Gastroesophageal sphincter (tissue), 4 donors: ENCODE measurements around the gene TEX11. TPM values are rescaled to one million over a fixed set of nuclear protein-coding genes. Genes with fewer than 3 reads are reported as not detected.
"Not testable (repeated sequence)": the region's sequence is repeated elsewhere in the genome, so short reads cannot be mapped to it uniquely, and the experiment has no call there.

Source experiments
- ATAC-seq: fragments of 150-250 bp; one replicate; pipeline ENCODE4 v1.9.1; 2016; ENCODE audit warnings: mild to moderate bottlenecking, moderate library complexity
- H3K27ac ChIP-seq, 4 donors: fragments of 200-600 bp; sonication (generic) in 3 of 4; 1 replicate in 3 of 4; 2 replicates in 1 of 4; pipeline ENCODE4 v1.5.1; 2016 to 2019
- H3K27me3 ChIP-seq: fragments of 200-600 bp; sonication (generic); one replicate; pipeline ENCODE4 v1.5.1; 2019
- H3K36me3 ChIP-seq, 2 donors: fragments of 200-600 bp; sonication (generic); one replicate each; pipeline ENCODE4 v1.5.1; 2019; ENCODE audit warnings: control low read depth in 1 of 2
- H3K4me1 ChIP-seq, 3 donors: fragments of 200-600 bp; sonication (generic); 1 replicate in 2 of 3; 2 replicates in 1 of 3; pipeline ENCODE4 v1.5.1; 2016 to 2019; ENCODE audit warnings: control low read depth in 2 of 3
- H3K4me3 ChIP-seq, 2 donors: fragments of 200-600 bp; sonication (generic); one replicate each; pipeline ENCODE4 v1.5.1; 2019; ENCODE audit warnings: mild to moderate bottlenecking in 1 of 2, moderate library complexity in 1 of 2
- H3K9me3 ChIP-seq, 3 donors: fragments of 200-600 bp; sonication (generic); one replicate each; pipeline ENCODE4 v1.5.1; 2017 to 2019; ENCODE audit warnings: control low read depth in 2 of 3
- CTCF ChIP-seq, 4 experiments: fragments of 200-600 bp in 2 of 4; fragments of 450-650 bp in 2 of 4; sonication (generic) in 1 of 4; IDR thresholded peaks; one replicate each; pipeline ENCODE4 v1.5.1; 2017 to 2019; ENCODE audit warnings: antibody characterized with exemption in 4 of 4, mild to moderate bottlenecking in 2 of 4, moderate library complexity in 2 of 4
- EP300 ChIP-seq: sonication (generic); formaldehyde crosslinking; IDR thresholded peaks from one replicate; pipeline ENCODE4 v1.6.1; 2017; ENCODE audit warnings: antibody characterized with exemption, mild to moderate bottlenecking
- POLR2A ChIP-seq, 2 donors: fragments of 450-650 bp; IDR thresholded peaks; one replicate each; pipeline ENCODE4 v1.6.1; 2017; ENCODE audit warnings: antibody characterized with exemption in 2 of 2, mild to moderate bottlenecking in 2 of 2, moderate library complexity in 1 of 2
- POLR2AphosphoS5 ChIP-seq: sonication (generic); formaldehyde crosslinking; IDR thresholded peaks from one replicate; pipeline ENCODE4 v1.6.1; 2017; ENCODE audit warnings: antibody characterized with exemption
- WGBS, 2 donors: methylation state at CpG; one replicate each; pipeline ENCODE4 v1.1.5; 2018; ENCODE audit warnings: low coverage in 1 of 2; 5-methylcytosine and 5-hydroxymethylcytosine counted together
- total RNA-seq, 4 donors: library from RNA; depleted of rRNA; stranded (reverse); fragments of >200 nt; gene quantifications; one replicate each; pipeline ENCODE4 v1.1.0, GENCODE V29; 2016

Gene TEX11
- total RNA-seq, 4 donors from 2014 or later: not detected

- Histone ChIP-seq H3K4me1 (no peaks in the 10 kb centered on the region), H3K4me3 (no peak overlapping the region), H3K9me3 (no peaks in the 10 kb centered on the region), H3K27ac (no peak overlapping the region), H3K27me3 (no peaks in the 10 kb centered on the region), H3K36me3 (no peaks in the 10 kb centered on the region)
- WGBS, 2 donors: 51 to 84% methylated on average over 3 of the region's 3 CpGs
- TF ChIP-seq CTCF (IDR thresholded peaks at IDR 0.05) (no peak), POLR2AphosphoS5 (no peak), POLR2A (IDR thresholded peaks at IDR 0.05) (no peak), EP300 (no peak)
- ATAC-seq: no peak
Observed at GRCh38 chrX:70527610-70528345, 380.7 kb downstream of the TEX11 start.

GRCh38 chrX:70527053-70527452, 381.5 kb downstream of the TEX11 start:
- ATAC-seq: no peak
- Histone ChIP-seq H3K4me1 (no peaks in the 10 kb centered on the region), H3K36me3 (no peaks in the 10 kb centered on the region), H3K27me3 (no peaks in the 10 kb centered on the region), H3K27ac (no peak overlapping the region), H3K9me3 (no peaks in the 10 kb centered on the region), H3K4me3 (no peak overlapping the region)
- no peak for TF ChIP-seq POLR2AphosphoS5
- no peak for TF ChIP-seq EP300
- TF ChIP-seq POLR2A (IDR thresholded peaks at IDR 0.05): no peak
- TF ChIP-seq CTCF (IDR thresholded peaks at IDR 0.05): no peak

- H3K4me1 ChIP-seq: no peaks in the 10 kb centered on the region
- TF ChIP-seq CTCF (IDR thresholded peaks at IDR 0.05) (no peak), POLR2A (IDR thresholded peaks at IDR 0.05) (no peak), EP300 (no peak), POLR2AphosphoS5 (no peak)
- no peaks in the 10 kb centered on the region for H3K36me3 ChIP-seq
- H3K27me3 ChIP-seq: no peaks in the 10 kb centered on the region
- no peak overlapping the region for H3K4me3 ChIP-seq
- peaks cover 0 to 4% (median 0%) of the 10 kb centered on the region in 3 donors for H3K9me3 ChIP-seq
- ATAC-seq: no peak
- H3K27ac ChIP-seq: no peak overlapping the region
- WGBS, 2 donors: 43 to 52% methylated on average over 1 to 2 of the region's 8 CpGs
Observed at GRCh38 chrX:70525733-70526132, 382.8 kb downstream of the TEX11 start.

- not testable (repeated sequence) for H3K4me3 ChIP-seq, H3K27ac ChIP-seq, H3K27me3 ChIP-seq, ATAC-seq, H3K9me3 ChIP-seq, H3K4me1 ChIP-seq, H3K36me3 ChIP-seq
- WGBS, 2 donors: no CpG with 5 or more reads among the region's 1 CpG
Observed at GRCh38 chrX:70515692-70516091, 392.8 kb downstream of the TEX11 start.

- not testable (repeated sequence) for H3K36me3 ChIP-seq, H3K4me3 ChIP-seq, ATAC-seq, H3K4me1 ChIP-seq, H3K27me3 ChIP-seq, H3K27ac ChIP-seq, H3K9me3 ChIP-seq
- WGBS, 2 donors: 92 to 100% methylated on average over 2 to 3 of the region's 4 CpGs
Observed at GRCh38 chrX:70515270-70515669, 393.2 kb downstream of the TEX11 start.

GRCh38 chrX:70509078-70509477, 399.4 kb downstream of the TEX11 start:
- Histone ChIP-seq H3K4me3 (no peak overlapping the region), H3K4me1 (no peaks in the 10 kb centered on the region), H3K36me3 (peaks cover 0 to 6% of the 10 kb centered on the region in 2 donors), H3K27me3 (no peaks in the 10 kb centered on the region), H3K27ac (no peak overlapping the region), H3K9me3 (no peaks in the 10 kb centered on the region)
- ATAC-seq: no peak
- TF ChIP-seq CTCF (IDR thresholded peaks at IDR 0.05): no peak
- TF ChIP-seq POLR2A (IDR thresholded peaks at IDR 0.05): no peak
- no peak for TF ChIP-seq EP300
- no peak for TF ChIP-seq POLR2AphosphoS5
- 41 to 44% methylated on average over 2 to 3 of the region's 4 CpGs for WGBS, 2 donors
